ENCODE measurements around the gene C1orf198. TPM values are rescaled to one million over a fixed set of nuclear protein-coding genes. Genes with fewer than 3 reads are reported as not detected.

The C1orf198 gene
- total RNA-seq, 1 donor from 2014 or later, result 3.9 TPM

DNA sequence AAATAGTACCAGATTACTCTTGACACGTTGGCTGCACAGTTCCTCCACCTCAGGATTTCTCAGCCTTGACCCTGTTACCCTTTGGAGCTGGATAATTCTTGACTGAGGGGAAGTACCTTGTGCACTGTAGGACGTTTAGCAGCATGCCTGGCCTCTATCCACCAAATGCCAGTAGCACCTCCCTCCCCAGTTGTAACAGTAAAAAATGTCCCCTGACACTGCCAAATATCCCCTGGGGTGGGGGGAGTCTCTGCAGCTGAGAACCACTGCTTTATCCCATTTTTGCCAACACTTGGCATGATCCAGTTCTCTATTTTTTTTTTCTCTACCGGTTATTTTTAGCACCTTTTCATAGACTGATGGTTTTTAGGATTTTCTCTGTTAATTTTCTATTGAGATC is 34.0 kb downstream of the C1orf198 start:
- no peak overlapping the region for H3K4me3 Mint-ChIP-seq
- intact Hi-C loops (cut with micrococcal nuclease), result no loop called here
- no peak overlapping the region for H3K27ac Mint-ChIP-seq
- peaks cover 10% of the 10 kb centered on the region for H3K27me3 Mint-ChIP-seq
- POLR2A ChIA-PET, result no interaction called here
- TF ChIP-seq, protein P1, sequence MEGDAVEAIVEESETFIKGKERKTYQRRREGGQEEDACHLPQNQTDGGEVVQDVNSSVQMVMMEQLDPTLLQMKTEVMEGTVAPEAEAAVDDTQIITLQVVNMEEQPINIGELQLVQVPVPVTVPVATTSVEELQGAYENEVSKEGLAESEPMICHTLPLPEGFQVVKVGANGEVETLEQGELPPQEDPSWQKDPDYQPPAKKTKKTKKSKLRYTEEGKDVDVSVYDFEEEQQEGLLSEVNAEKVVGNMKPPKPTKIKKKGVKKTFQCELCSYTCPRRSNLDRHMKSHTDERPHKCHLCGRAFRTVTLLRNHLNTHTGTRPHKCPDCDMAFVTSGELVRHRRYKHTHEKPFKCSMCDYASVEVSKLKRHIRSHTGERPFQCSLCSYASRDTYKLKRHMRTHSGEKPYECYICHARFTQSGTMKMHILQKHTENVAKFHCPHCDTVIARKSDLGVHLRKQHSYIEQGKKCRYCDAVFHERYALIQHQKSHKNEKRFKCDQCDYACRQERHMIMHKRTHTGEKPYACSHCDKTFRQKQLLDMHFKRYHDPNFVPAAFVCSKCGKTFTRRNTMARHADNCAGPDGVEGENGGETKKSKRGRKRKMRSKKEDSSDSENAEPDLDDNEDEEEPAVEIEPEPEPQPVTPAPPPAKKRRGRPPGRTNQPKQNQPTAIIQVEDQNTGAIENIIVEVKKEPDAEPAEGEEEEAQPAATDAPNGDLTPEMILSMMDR (IDR thresholded peaks at IDR 0.05), result no peak
- peaks cover 4% of the 10 kb centered on the region for H3K36me3 Mint-ChIP-seq (ENCODE audit: low read depth)
- H3K9me3 Mint-ChIP-seq, result peaks cover 5% of the 10 kb centered on the region
- CTCF ChIA-PET, result no interaction called here
- no peak for DNase-seq
- H3K4me1 Mint-ChIP-seq, result no peaks in the 10 kb centered on the region
- ATAC-seq (ENCODE audit: low read depth), result no peak

DNA sequence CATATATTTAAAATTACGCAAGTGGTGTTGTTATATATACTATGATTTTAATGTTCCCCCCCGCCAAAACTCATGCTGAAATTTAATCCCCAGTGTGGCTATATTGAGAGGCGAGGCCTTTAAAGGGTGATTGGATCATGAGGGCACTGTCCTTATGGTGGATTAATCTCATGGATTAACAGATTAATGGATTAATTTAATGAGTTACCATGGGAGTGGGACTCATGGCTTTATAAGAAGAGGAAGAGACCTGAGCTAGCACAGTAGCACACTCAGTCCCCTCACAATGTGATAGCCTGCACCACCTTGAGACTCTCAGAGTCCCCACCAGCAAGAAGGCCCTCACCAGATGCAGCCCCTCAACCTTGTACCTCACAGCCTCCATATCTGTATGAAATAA is 34.8 kb downstream of the C1orf198 start:
- no peak overlapping the region for H3K27ac Mint-ChIP-seq
- DNase-seq (no peak), ATAC-seq (ENCODE audit: low read depth) (no peak)
- H3K4me1 Mint-ChIP-seq, result no peaks in the 10 kb centered on the region
- no peak overlapping the region for H3K4me3 Mint-ChIP-seq
- H3K27me3 Mint-ChIP-seq, result peaks cover 10% of the 10 kb centered on the region
- ChIA-PET CTCF (no interaction called here), POLR2A (no interaction called here)
- TF ChIP-seq, protein P1 (IDR thresholded peaks at IDR 0.05), result no peak
- peaks cover 5% of the 10 kb centered on the region for H3K9me3 Mint-ChIP-seq
- intact Hi-C loops (cut with micrococcal nuclease), result no loop called here
- H3K36me3 Mint-ChIP-seq (ENCODE audit: low read depth), result no peaks in the 10 kb centered on the region

DNA sequence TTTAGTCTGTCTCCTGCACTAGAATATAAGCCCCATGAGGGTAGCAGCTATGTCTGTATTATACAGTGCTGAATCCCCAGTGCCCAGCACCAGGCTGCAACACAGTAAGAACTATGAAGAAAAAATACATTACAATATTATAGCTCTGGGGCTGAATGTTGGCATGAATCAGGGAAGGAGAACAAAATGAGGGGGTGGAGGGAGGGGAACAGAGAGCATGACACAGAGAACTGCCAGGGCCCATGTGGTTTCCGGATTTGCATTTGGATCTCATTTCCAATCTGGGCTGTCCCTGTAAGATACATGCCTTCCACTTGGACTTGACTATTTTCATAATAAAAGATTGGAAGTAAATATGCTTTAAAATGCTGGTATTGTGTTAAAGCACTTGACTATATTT is 35.8 kb downstream of the C1orf198 start:
- POLR2A ChIA-PET, result no interaction called here
- intact Hi-C loops (cut with micrococcal nuclease), result no loop called here
- Mint-ChIP-seq H3K4me3 (no peak overlapping the region), H3K27me3 (peaks cover 10% of the 10 kb centered on the region), H3K36me3 (ENCODE audit: low read depth) (no peaks in the 10 kb centered on the region), H3K9me3 (peaks cover 5% of the 10 kb centered on the region), H3K27ac (no peak overlapping the region), H3K4me1 (no peaks in the 10 kb centered on the region)
- TF ChIP-seq, protein P1 (IDR thresholded peaks at IDR 0.05), result no peak
- DNase-seq, result no peak
- no peak for ATAC-seq (ENCODE audit: low read depth)
- CTCF ChIA-PET, result no interaction called here

DNA sequence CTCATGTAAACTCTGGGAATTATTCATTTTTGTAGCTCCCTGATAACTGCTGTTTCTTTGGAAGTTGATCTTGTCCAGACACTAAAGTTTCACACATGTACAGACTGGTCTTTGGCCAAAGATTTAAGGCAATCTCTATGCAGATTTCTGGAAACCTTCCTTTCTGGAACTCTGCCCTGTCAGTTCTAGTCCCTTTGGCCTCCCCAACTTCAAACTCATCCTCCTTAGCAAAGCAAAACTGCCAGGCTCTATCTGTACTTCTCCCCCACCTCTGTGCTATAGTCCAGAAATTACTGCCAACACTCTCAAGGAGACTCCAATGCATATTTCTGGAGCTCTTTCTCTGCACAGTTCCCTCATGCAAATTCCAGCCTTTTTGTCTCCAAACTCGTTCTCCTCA is 36.5 kb downstream of the C1orf198 start:
- intact Hi-C loops (cut with micrococcal nuclease), result no loop called here
- Mint-ChIP-seq H3K27ac (no peak overlapping the region), H3K36me3 (ENCODE audit: low read depth) (no peaks in the 10 kb centered on the region), H3K4me1 (no peaks in the 10 kb centered on the region), H3K9me3 (peaks cover 5% of the 10 kb centered on the region), H3K27me3 (peaks cover 10% of the 10 kb centered on the region), H3K4me3 (no peak overlapping the region)
- ChIA-PET POLR2A (no interaction called here), CTCF (no interaction called here)
- DNase-seq (no peak), ATAC-seq (ENCODE audit: low read depth) (no peak)
- TF ChIP-seq, protein P1 (IDR thresholded peaks at IDR 0.05), result no peak

DNA sequence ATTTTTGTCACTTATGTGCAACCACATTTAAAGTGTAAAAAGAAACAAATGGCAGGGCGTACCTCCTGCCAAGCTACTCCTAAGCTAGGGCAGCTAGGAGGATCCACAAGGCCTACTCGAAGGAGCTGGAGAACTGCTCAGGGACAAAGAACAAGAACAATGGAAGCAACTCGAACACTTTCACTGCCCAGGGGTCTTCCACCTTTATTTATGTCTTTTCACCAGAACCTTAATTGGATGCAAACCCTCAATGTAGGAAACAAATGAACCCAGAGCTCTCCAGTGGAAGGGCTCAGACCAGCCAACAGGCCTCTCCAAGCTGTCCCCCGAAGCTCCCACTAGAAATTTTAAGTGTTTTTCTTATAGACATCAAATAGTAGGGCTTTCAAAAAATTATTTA is 39.9 kb downstream of the C1orf198 start:
- TF ChIP-seq, protein P1 (IDR thresholded peaks at IDR 0.05), result no peak
- no peak overlapping the region for H3K27ac Mint-ChIP-seq
- H3K4me3 Mint-ChIP-seq, result no peak overlapping the region
- DNase-seq (no peak), ATAC-seq (ENCODE audit: low read depth) (no peak)
- peaks cover 10% of the 10 kb centered on the region for H3K27me3 Mint-ChIP-seq
- CTCF ChIA-PET, result no interaction called here
- intact Hi-C loops (cut with micrococcal nuclease), result no loop called here
- no peaks in the 10 kb centered on the region for H3K4me1 Mint-ChIP-seq
- peaks cover 5% of the 10 kb centered on the region for H3K9me3 Mint-ChIP-seq
- no peaks in the 10 kb centered on the region for H3K36me3 Mint-ChIP-seq (ENCODE audit: low read depth)
- POLR2A ChIA-PET, result no interaction called here
